Activated effector memory CD4-positive, alpha-beta T cell treated with anti-CD3 and anti-CD28 coated beads, Interleukin-2, amount 50 U/mL, for 16 hours (primary cell): Measurements from ENCODE around the gene SNRPD1.
"Not testable (repeated sequence)": the region's sequence is repeated elsewhere in the genome, so short reads cannot be mapped to it uniquely, and the experiment has no call there.

Experiments used
- DNase-seq: peaks from one replicate; pipeline ENCODE4 v3.0.0-alpha.2; 2020

The SNRPD1 gene

DNA sequence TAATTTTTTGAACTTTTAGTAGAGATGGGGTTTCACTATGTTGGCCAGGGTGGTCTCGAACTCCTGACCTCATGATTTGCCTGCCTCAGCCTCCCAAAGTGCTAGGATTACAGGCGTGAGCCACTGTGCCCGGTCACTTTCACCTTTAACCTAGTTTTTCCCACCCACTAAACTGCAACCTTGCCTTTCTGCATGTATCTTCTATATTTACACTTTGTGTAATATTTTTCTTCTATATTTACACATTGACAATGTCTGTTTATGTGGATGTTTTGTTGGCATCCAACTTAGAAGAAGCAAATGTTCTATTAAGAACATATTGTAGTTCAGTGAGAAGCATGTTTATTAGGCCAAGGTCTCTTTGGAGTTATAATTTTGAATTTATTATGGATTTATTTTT lies 26.7 kb downstream of the SNRPD1 start:
- DNase-seq: no peak

DNA sequence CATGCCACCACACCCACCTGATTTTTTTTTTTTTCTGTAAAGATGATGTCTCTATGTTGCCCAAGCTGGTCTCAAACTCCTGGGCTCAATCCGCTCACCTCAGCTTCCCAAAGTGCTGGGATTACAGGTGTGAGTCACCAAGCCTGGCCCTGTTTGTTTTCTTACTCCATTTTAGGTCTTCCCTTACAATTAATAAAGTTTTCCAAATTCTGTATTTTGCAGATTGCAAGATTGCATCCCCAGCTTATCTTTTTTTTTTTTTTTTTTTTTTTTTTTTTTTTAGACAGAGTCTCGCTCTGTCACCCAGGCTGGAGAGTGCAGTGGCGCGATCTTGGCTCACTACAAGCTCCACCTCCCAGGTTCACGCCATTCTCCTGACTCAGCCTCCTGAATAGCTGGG lies 28.3 kb downstream of the SNRPD1 start:
- not testable (repeated sequence) for DNase-seq

DNA sequence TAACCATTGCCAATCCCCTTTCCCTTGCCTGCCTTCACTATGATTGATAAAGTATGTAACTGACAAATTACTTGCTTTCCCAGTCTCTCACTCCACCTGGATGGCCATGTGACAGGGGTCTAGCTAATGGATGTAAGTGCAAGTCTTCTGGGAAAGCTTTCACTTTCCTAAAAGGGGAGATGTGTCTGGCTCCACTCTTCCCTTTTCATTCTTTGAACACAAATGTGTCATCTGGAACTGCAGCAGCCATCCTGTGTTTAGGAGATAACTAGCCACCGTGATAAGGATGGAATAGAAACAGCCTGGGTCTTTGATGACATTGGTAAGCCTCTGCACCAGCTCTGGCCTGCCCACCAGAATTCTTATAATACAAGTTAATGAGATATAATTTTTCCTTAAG lies 38.2 kb downstream of the SNRPD1 start:
- DNase-seq: no peak

DNA sequence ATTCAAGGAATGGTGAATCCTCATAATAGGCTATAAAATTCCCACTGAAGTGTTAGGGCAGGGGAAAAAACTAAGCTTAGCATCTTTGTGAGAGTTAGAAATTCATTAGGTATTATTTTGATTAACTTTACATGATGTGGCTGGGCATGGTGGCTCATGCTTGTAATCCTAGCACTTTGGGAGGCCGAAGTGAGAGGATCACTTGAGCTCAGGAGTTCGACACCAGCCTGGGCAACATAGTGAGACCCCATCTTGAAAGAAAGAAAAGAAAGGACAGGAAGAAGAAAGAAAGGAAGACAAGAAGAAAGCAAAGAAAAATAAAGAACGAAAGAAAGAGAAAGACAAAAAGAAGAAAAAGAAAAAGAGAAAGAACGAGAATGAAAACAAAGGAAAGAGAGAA lies 40.0 kb downstream of the SNRPD1 start:
- no peak for DNase-seq

DNA sequence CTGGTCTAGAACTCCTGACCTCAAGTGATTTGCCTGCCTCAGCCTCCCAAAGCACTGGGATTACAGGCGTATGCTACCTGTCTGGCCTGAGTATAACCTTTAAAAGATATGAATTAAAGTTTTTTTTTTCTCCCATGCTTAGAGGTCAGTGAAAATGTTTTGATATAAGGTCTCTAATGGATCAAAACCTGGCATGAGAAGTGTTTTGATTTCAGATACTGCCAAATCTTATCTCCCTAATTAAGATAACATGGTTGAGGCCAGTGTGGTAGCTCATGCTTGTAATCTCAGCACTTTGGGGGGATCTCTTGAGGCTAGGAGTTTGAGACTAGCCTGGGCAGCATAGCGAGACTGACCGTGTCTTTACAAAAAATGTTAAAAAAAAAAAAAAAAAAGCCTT lies 41.2 kb downstream of the SNRPD1 start:
- DNase-seq: no peak

DNA sequence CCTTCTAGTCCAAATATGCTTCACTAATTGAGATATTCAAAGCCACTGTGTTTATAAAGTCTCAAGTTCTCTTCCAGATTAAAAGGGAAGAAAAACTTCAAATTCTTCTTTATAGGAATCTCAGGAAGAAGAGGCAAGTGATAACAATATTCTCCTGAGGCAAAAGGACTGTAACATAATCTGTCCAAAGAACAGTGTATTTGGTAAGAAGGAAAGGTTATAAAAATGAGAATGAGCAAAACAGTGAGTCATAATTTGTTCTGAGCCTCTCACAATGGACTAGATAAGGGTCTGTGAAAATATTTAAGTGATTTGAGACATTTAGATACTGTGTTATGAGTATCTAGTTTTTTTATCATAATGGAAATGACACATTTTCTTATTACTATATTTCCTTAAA lies 44.3 kb downstream of the SNRPD1 start:
- no peak for DNase-seq

DNA sequence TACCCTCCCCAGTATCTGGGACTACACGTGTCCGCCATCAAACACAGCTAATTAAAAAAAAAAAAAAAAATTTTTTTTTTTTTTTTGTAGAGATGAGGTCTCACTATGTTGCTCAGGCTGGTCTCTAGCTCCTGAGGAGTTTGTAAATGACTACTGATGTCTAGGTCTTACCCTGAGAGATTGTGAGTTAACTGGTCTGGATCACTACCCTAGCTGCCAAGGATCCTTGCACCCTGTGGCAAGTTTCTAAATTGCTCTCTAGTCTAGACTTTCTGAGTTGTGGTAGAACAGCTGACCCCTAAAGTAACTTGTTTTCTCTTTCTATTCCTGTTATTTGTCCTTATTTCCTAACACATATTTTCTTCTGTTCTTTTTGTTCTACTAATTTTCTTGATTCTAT lies 48.0 kb downstream of the SNRPD1 start:
- no peak for DNase-seq

DNA sequence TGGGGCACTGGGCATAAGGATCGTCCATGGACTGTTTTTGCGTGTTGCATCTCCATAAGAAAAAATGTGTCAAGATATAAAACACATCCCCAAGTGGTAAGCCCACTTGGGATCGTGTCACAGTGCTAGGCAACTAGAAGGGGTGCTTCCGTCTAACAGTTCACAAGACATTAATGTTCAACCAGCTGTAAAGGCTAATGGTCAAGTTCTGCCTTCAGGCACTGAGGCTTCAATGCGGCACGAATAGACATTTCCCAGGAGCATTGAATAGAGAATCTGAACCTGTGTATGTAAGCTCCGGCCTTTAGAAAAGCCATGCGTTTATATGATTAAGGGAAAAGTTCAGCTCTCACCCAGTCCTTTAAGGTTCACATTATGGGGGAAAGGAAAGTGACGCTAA lies 50.5 kb downstream of the SNRPD1 start:
- DNase-seq: no peak

DNA sequence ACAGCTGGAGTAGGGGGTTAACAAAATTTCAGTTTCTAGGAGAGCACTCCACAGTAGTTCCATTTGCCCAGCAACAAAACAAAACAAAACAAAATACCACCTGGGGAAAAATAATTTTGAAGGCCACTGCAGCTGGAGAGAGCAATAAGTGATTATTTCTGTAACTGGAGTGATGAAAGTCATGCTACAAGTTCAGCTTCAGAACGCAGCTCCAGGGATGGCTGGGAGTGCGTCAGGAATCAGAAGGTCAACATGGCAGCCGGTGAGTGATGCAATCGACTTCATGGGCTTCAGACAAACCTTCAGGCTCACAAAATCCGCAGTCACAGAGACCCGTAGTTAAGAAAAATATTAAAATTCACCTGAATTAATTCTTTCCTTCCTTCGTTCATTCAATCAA lies 51.5 kb downstream of the SNRPD1 start:
- DNase-seq: no peak

DNA sequence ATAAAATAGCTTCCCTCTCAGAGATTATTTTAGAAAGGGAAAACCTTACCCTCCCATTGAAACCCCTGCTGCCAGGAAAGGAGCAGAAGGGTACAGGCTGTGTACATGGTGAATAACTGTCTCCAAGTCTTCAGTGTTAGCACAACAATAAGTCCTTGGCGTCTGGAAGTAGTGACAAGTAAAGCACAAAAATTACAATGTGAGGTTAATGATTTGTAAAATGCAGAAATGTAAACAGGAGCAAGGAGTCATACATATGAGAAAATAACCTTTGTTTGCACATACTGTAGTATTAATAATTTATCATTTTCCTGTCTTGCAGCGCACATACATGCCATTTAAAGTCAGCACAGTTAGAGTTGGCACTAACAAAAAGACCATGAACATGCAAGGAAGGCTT lies 52.0 kb downstream of the SNRPD1 start:
- DNase-seq: no peak

DNA sequence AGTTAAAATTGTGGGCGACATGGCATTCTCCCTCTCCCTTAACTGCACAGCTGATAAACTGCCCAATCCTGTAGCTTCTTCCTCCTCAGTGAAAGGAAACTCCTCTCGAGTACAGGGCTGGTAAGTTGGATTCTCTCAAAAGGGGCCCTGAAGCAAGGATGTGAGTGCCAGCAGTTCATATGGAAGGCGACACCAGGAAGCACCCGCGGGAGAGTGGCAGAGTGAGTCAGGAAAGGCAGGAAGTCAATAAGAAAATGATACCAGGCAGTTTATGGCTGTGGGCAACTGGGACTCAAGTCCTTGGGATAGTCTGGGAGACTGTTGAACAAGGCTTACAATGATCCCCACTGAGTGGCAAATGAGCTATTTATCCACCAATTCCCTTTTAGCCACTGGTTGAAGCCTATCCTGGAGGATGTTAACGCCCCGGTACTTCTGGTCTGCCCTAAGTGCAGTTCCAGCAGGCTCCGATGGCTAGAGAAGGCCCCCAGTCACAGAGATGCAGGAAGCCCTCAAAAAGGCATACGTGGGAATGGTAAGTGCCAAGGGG lies 57.7 kb downstream of the SNRPD1 start:
- no peak for DNase-seq

DNA sequence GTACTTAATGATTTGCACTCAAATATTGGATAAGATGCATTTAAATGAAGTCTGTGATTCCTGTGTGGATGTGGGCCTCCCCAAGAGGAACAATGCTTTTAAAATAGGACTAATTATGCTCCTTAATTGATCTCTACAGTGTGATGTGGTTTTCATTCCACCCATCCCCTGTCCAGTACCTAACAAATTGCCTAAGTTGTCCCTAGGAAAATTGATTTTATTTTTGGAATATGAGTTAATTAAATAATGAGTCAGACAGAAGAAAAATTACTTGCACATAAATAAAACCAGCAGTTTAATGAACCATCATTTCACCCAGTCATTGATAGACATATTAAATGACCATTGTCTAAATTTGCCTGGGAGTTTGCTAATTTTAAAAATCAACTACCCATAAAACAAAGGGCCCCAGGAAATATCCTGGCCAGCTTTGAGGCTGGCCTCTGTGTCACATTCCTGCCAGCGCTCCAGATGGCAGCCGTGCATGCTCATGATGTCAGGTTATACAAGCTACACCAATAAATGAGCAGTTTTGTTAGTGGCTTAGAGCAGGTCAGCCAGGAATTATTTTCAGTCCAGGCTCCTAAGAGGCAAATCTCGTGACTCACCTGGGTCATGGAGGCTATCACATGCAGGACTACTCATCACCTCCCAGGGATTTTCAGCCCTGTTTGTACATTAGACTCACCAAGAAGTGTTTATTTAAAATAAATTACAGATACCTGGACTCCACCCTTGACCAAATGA lies 60.6 kb downstream of the SNRPD1 start:
- DNase-seq: no peak

DNA sequence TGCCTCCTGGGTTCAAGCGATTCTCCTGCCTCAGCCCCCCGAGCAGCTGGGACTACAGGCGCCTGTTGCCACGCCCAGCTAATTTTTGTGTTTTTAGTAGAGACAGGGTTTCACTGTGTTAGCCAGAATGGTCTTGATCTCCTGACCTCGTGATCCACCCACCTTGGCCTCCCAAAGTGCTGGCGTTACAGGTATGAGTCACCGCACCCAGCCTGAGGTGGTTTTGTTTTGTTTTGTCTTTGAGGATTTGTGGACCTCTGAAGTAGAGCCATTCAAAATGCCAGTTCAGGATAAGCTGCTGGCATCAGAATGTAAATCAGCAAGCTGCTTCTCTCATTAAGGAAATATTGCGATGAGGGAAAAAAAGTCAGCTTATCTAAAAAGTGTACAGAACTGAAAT lies 63.2 kb downstream of the SNRPD1 start:
- DNase-seq: not testable (repeated sequence)

DNA sequence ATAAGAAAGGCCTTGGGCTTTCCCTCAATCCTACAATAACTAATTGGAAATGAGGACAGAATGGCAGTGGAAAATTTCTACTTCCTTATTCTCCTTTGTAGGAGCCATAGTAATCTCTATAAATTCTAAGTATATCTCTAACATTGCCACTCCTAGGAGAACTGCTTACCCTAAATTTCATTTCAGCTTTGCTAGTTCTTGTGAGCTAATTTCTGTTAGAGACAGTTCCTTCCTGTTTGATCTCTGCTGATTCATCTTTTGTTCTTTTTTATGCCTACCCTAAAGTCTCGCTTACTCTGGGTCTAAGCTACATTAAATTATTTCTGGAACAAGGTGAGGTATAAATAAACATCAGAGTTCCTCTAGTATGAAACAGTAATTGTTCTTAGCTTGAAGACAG lies 66.7 kb downstream of the SNRPD1 start:
- DNase-seq: no peak

DNA sequence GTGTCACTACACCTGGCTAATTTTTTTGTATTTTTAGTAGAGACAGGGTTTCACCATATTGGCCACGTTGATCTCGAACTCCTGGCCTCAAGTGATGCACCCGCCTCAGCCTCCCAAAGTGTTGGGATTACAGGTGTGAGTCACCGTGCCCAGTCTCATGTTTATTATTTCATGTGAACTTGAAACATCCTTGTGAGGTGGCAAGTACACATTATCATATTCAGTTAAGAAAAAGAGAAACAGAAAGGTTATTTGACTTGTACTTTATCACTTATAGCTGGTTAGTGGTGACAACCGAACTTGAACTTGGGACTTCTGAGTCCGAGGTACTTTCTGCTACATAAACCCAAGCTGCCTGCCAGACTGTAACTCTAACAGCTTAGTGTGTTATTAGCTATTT lies 68.0 kb downstream of the SNRPD1 start:
- DNase-seq: no peak

DNA sequence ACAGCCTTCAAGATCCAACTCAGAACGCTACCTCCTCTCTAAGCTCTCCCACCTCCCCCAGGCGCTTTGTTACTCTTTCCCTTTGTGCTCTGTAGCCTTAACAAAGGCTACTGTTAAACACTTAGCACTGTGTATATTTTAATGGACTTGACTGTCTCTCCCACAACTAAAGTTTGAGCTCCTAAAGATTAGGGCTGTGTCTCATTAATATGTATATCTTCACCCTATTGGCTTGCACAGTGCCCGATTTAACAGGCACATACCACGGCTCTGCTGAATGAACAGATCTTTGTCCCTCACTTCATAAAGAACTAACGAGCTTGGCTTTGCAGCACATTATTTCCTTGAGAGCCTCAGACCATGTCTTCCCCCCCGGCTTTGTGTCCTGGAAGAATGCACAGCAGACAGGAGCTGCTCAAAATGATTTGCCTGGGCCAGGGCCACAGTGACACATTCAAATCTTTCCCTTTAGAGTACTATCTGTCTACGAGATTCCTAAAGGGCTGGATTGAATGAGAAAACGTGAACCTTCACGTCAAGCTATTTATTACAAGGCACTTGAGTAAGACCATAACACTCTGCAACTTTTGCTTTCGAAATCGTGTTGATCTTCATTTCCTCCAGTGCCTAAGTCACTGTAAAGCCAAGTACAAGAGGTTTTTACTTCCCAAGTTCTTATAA lies 70.4 kb downstream of the SNRPD1 start:
- no peak for DNase-seq
